Fibroblast of skin of back (primary cell): ENCODE data around the gene GUCA2B.

Source experiments
- DNase-seq: peaks from one replicate; pipeline ENCODE4 v3.0.0-alpha.2; 2013

The GUCA2B gene

GRCh38 chr1:42143896-42144710 lies 9.1 kb upstream of the GUCA2B start:
- no peak for DNase-seq

- no peak for DNase-seq
Measured at GRCh38 chr1:42144711-42145388, 8.4 kb upstream of the GUCA2B start.

GRCh38 chr1:42145389-42145716 lies 7.9 kb upstream of the GUCA2B start:
- no peak for DNase-seq

GRCh38 chr1:42145764-42146625 lies 7.2 kb upstream of the GUCA2B start:
- DNase-seq: no peak

GRCh38 chr1:42146626-42147320 lies 6.4 kb upstream of the GUCA2B start:
- DNase-seq: peak; percentile 46

GRCh38 chr1:42148166-42148565 lies 5.0 kb upstream of the GUCA2B start:
- DNase-seq: no peak

GRCh38 chr1:42150651-42151050 lies 2.6 kb upstream of the GUCA2B start:
- DNase-seq: no peak

- no peak for DNase-seq
Measured at GRCh38 chr1:42152119-42152518, 1.1 kb upstream of the GUCA2B start.

- no peak for DNase-seq
Measured at GRCh38 chr1:42153624-42154023, 414 bp downstream of the GUCA2B start.

GRCh38 chr1:42154685-42155084 lies 1.5 kb downstream of the GUCA2B start:
- no peak for DNase-seq

GRCh38 chr1:42155362-42155761 lies 2.2 kb downstream of the GUCA2B start:
- DNase-seq: no peak

- no peak for DNase-seq
Measured at GRCh38 chr1:42157667-42158066, 4.5 kb downstream of the GUCA2B start.

GRCh38 chr1:42158189-42158588 lies 5.0 kb downstream of the GUCA2B start:
- DNase-seq: peak; percentile 30

- DNase-seq: no peak
Measured at GRCh38 chr1:42162181-42162580, 9.0 kb downstream of the GUCA2B start.

- no peak for DNase-seq
Measured at GRCh38 chr1:42163114-42163513, 9.9 kb downstream of the GUCA2B start.

GRCh38 chr1:42163536-42164503 lies 10.6 kb downstream of the GUCA2B start:
- no peak for DNase-seq

- DNase-seq: no peak
Measured at GRCh38 chr1:42164551-42165420, 11.6 kb downstream of the GUCA2B start, which contains the start of gene GUCA2A. Gene GUCA2A (minus strand): TSS chr1:42164745. CDS start chr1:42164712, 33 bp downstream.

- DNase-seq: peak; percentile 81
Measured at GRCh38 chr1:42165511-42166210, 12.5 kb downstream of the GUCA2B start.

GRCh38 chr1:42167611-42168390 lies 14.6 kb downstream of the GUCA2B start:
- no peak for DNase-seq
